ENCODE results near the gene RASL11A. TPM values are rescaled to one million over a fixed set of nuclear protein-coding genes. Genes with fewer than 3 reads are reported as not detected.

Gene RASL11A
- total RNA-seq, 1 donor from 2014 or later, result 1.3 TPM

DNA sequence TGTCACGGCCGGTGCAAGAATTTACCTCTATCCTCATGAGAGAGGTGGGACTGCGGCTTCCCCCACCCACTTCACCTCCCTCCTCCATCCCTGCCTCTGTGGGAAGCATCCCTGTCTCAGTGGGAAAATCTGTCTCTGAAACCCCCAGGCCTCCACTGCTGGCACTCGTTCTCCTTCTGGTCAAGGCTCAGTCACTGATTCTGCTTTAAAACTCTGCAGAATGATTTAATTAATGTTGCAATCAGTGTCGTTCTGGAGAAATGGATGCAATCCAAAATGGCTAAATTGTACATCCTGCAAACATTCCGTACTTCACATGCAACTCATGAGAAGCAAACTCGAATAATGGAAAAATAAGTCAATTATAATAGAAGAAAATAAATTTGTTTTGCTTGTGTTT, 5.6 kb downstream of the RASL11A start:
- no peak for DNase-seq (ENCODE audit: low read depth, low spot score)
- Mint-ChIP-seq H3K27ac (ENCODE audit: unreplicated experiment) (no peak overlapping the region), H3K36me3 (ENCODE audit: low read depth) (no peaks in the 10 kb centered on the region), H3K4me1 (peaks cover 3% of the 10 kb centered on the region), H3K4me3 (no peak overlapping the region), H3K9me3 (no peaks in the 10 kb centered on the region), H3K27me3 (ENCODE audit: low read depth) (peaks cover 49% of the 10 kb centered on the region)
- TF ChIP-seq CTCF (conservative IDR thresholded peaks at IDR 0.05), result no peak

DNA sequence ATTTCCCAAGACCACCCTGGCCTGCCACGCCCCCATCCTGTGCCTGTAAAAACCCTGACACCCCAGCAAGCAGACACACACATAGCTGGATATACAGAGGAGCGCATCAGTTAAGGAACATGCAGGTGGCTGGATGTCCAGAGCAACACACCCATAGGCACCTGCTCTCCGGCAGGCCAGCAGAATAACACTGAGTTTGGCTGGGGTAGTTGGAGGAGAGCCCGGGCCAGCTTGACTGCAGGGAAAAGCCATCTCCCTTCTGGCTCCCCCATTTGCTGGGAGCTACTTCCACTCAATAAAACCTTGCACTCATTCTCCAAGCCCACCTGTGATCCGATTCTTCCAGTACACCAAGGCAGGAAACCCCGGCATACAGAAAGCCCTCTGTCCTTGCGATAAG, 8.9 kb downstream of the RASL11A start:
- Mint-ChIP-seq H3K4me1 (no peaks in the 10 kb centered on the region), H3K9me3 (no peaks in the 10 kb centered on the region), H3K36me3 (ENCODE audit: low read depth) (no peaks in the 10 kb centered on the region), H3K4me3 (no peak overlapping the region), H3K27me3 (ENCODE audit: low read depth) (peaks cover 24% of the 10 kb centered on the region), H3K27ac (ENCODE audit: unreplicated experiment) (no peak overlapping the region)
- no peak for DNase-seq (ENCODE audit: low read depth, low spot score)
- TF ChIP-seq CTCF (conservative IDR thresholded peaks at IDR 0.05), result no peak

- Mint-ChIP-seq H3K4me1 (no peaks in the 10 kb centered on the region), H3K4me3 (no peak overlapping the region), H3K27ac (ENCODE audit: unreplicated experiment) (no peak overlapping the region), H3K9me3 (no peaks in the 10 kb centered on the region), H3K36me3 (ENCODE audit: low read depth) (no peaks in the 10 kb centered on the region), H3K27me3 (ENCODE audit: low read depth) (peaks cover 20% of the 10 kb centered on the region)
- no peak for DNase-seq (ENCODE audit: low read depth, low spot score)
- no peak for TF ChIP-seq CTCF (conservative IDR thresholded peaks at IDR 0.05)
These were observed 9.5 kb downstream of the RASL11A start for GRCh38 chr13:27280009-27280656.

DNA sequence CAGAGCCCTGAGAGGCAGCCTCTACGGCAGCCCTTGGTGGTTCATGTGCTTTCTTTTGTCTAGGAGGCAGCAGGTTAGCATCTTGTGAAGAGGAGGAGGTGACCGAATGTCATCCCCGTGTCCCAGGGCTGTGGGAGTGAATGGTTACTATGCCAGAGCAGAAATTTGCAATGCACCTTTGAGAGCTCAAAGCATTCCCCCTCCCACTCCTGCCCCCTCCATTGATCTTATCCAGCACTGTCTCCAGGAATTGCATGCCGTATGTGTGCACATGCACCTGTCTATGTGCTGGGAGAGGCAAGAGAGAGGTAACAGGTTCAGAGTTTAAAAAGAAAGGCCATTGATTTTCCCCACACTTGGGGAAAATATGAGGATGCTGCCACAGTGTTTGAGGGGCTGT, 10.2 kb downstream of the RASL11A start:
- Mint-ChIP-seq H3K4me1 (no peaks in the 10 kb centered on the region), H3K4me3 (no peak overlapping the region), H3K27me3 (ENCODE audit: low read depth) (peaks cover 14% of the 10 kb centered on the region), H3K36me3 (ENCODE audit: low read depth) (no peaks in the 10 kb centered on the region), H3K27ac (ENCODE audit: unreplicated experiment) (no peak overlapping the region), H3K9me3 (no peaks in the 10 kb centered on the region)
- TF ChIP-seq CTCF (conservative IDR thresholded peaks at IDR 0.05), result no peak
- DNase-seq (ENCODE audit: low read depth, low spot score), result no peak

DNA sequence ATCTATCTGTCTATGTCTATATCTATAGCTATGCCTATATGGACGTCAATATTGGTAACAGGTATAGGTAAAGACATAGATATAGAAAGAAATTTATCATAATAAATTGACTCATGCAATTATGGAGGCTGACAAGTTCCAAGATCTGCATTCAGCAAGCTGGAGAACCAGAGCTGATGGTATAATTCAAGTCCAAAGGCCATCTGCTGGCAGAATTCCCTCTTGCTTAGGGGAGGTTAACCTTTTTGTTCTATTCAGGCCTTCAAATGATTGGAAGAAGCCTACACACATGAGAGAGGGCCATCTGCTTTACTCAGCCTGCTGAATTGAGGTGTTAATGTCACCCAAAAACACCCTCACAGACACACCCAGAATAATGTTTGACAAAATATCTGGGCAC, 10.8 kb downstream of the RASL11A start:
- no peak for DNase-seq (ENCODE audit: low read depth, low spot score)
- peaks cover 9% of the 10 kb centered on the region for H3K27me3 Mint-ChIP-seq (ENCODE audit: low read depth)
- H3K36me3 Mint-ChIP-seq (ENCODE audit: low read depth), result no peaks in the 10 kb centered on the region
- no peaks in the 10 kb centered on the region for H3K9me3 Mint-ChIP-seq
- no peak for TF ChIP-seq CTCF (conservative IDR thresholded peaks at IDR 0.05)
- no peaks in the 10 kb centered on the region for H3K4me1 Mint-ChIP-seq
- H3K4me3 Mint-ChIP-seq, result no peak overlapping the region
- no peak overlapping the region for H3K27ac Mint-ChIP-seq (ENCODE audit: unreplicated experiment)
